ENCODE measurements around the gene AAGAB.
A peak's percentile ranks its signal among the peaks of the same experiment; 100 is the strongest.

AAGAB gene

DNA sequence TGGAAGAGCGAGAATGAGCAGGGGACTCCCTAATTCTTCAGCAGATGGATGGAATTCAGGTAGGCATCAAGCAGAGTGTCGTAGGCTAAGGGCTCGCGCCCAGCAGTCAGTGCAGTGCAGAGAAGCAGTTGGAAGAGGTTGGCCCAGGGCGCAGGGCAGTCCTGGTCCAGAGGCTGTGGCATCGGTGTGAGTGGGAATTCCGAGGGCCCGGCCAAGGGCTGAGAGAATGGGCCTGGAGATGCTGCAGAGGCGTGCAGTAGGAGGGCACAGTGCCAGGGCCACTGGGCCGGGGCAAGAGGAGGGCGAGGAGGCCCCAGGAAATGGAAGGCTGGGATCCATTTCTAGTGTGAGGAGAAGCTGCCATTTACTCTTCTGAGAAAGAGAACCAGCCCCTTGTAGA is 74.4 kb downstream of the AAGAB start:
- TF ChIP-seq, protein P1, sequence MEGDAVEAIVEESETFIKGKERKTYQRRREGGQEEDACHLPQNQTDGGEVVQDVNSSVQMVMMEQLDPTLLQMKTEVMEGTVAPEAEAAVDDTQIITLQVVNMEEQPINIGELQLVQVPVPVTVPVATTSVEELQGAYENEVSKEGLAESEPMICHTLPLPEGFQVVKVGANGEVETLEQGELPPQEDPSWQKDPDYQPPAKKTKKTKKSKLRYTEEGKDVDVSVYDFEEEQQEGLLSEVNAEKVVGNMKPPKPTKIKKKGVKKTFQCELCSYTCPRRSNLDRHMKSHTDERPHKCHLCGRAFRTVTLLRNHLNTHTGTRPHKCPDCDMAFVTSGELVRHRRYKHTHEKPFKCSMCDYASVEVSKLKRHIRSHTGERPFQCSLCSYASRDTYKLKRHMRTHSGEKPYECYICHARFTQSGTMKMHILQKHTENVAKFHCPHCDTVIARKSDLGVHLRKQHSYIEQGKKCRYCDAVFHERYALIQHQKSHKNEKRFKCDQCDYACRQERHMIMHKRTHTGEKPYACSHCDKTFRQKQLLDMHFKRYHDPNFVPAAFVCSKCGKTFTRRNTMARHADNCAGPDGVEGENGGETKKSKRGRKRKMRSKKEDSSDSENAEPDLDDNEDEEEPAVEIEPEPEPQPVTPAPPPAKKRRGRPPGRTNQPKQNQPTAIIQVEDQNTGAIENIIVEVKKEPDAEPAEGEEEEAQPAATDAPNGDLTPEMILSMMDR (IDR thresholded peaks at IDR 0.05; ENCODE audit: insufficient read depth, low read depth, low read length, missing control alignments), result no peak
- H3K4me3 ChIP-seq (ENCODE audit: low read depth, low read length), result no peak overlapping the region
- DNase-seq (ENCODE audit: low read depth), result no peak

- no peak for DNase-seq (ENCODE audit: low read depth)
- TF ChIP-seq, protein P1 (IDR thresholded peaks at IDR 0.05; ENCODE audit: insufficient read depth, low read depth, low read length, missing control alignments), result no peak
- no peak overlapping the region for H3K4me3 ChIP-seq (ENCODE audit: low read depth, low read length)
Observed at GRCh38 chr15:67179411-67179995, 75.0 kb downstream of the AAGAB start.

DNA sequence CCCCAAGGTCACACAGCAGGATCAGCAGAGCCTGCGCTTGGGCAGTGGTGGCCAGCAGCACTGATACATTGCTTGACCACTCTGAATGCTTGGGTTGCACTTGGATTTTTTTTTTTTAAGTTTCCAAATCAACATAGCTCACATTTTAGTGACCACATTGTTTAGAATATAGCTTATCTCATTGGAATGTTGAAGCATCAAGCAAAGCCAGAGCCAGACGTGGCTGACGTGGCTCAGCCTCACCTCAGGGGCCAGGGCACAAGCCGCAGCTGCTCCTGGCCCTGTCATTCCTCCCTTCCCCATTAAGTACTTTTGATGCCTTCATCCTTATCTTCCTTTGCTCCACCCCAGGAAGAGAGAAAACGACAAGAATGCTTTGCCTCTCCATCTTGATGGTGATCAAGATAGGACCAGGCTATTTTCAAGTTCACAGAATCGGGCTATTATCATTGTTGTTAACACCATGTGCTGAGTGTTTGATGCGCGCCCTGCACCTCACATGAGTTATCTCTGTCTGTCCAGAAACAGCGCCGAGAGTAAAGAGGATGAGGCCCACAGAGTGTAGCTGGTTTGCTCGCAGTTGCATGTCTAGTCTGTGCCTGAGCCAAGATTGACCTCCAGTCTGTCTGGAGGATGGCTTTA is 75.8 kb downstream of the AAGAB start:
- TF ChIP-seq, protein P1 (IDR thresholded peaks at IDR 0.05; ENCODE audit: insufficient read depth, low read depth, low read length, missing control alignments), result no peak
- DNase-seq (ENCODE audit: low read depth), result no peak
- H3K4me3 ChIP-seq (ENCODE audit: low read depth, low read length), result no peak overlapping the region

- no peak for DNase-seq (ENCODE audit: low read depth)
- no peak overlapping the region for H3K4me3 ChIP-seq (ENCODE audit: low read depth, low read length)
- TF ChIP-seq, protein P1 (IDR thresholded peaks at IDR 0.05; ENCODE audit: insufficient read depth, low read depth, low read length, missing control alignments), result no peak
Observed at GRCh38 chr15:67177752-67178151, 76.7 kb downstream of the AAGAB start.

GRCh38 chr15:67176195-67176971 is 78.1 kb downstream of the AAGAB start:
- DNase-seq (ENCODE audit: low read depth), result no peak
- TF ChIP-seq, protein P1 (IDR thresholded peaks at IDR 0.05; ENCODE audit: insufficient read depth, low read depth, low read length, missing control alignments), result no peak
- no peak overlapping the region for H3K4me3 ChIP-seq (ENCODE audit: low read depth, low read length)

DNA sequence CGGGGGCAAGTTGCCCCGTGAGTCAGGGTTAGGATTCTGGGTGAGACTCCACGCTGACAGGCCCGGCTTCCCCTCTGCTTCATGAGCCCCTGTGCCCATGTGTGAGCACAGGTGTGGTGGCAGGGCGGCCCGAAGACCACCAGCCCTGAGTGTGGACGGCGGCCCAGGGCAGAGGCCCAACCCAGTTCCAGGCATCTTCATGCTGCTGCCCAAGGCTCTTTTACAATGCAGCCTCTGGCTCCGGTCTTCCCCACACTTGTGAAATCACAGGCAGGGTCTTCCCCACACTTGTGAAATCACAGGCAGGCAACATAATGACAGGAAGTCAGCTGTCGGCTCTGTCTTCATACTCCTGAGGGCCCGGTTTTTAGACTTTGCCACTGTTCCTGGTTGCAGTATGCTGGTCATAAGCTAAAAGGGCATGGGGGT is 78.8 kb downstream of the AAGAB start:
- H3K4me3 ChIP-seq (ENCODE audit: low read depth, low read length), result no peak overlapping the region
- TF ChIP-seq, protein P1 (IDR thresholded peaks at IDR 0.05; ENCODE audit: insufficient read depth, low read depth, low read length, missing control alignments), result no peak
- DNase-seq (ENCODE audit: low read depth), result peak; percentile 74

All from GM12865 (cell line).